ENCODE measurements around the gene ACTA2.

- TF ChIP-seq POLR2AphosphoS5 (IDR thresholded peaks at IDR 0.05; ENCODE audit: low read depth, low read length) (no peak), TAF1 (IDR thresholded peaks at IDR 0.05; ENCODE audit: borderline replicate concordance, insufficient read depth, low read length) (no peak)
Observed at GRCh38 chr10:88964360-88964759, 11.8 kb upstream of the ACTA2 start.

Measured in PFSK-1 (cell line).